T-helper 22 cell (primary cell): ENCODE data around the gene FLOT1.
"Not testable (repeated sequence)": the region's sequence is repeated elsewhere in the genome, so short reads cannot be mapped to it uniquely, and the experiment has no call there.

Source experiments
- DNase-seq: peaks from one replicate; pipeline ENCODE4 v3.0.0-alpha.2; 2020; ENCODE audit warnings: low read depth

FLOT1 gene

DNA sequence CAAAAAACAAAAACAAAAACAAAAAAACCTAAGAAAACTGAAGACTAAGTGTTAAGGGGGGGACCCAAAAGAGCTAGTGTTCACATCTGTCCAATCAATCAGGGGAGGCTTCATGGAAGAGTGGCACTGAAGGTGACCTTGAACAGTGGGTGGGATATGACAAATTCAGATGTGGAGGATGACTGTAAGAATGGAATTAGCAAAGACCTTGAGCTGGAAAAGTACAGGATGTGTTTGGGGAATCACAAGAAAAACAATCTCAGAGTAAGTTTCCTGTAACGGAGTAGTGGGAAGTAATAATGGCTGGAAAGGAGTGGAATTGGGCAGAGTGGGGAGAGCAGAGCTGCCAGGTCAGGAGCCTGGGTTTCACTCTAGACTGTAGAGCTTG is 4.8 kb upstream of the FLOT1 start:
- no peak for DNase-seq

DNA sequence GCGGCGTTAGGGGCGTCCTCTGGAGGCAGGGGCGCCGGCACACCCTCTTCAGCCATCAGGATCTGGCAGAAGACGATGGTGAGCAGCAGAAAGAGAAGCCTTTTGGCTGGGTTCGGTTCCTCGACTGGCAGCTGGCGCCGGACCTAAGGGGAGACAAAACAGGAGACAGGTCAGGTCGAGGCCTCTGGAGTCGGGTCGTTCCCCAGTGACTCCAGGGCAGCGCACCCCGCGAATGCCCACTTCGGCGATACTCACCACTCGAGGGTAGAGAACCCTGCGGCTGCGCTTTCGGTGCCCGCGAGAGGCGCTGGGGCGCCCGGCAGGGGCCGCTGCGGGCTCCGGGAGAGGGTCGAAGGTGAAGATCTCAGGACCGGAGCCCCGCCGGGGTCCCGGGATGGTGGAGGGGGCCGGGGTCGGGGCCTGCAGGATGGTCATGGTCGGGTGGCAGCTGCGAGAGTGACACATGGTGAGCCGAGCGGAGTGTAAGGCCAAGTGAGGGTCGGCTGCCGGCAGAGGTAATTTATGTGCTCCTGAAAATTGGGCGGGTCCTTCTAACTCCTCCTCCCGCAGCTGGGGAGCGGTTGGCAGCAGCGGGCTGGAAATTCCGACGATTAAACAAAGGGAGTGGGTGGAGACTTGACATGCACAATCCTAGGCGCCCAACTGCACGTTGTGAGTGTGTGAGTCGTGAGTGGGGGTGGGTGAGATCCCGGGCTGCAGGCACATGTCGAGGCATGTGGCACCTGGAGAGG is 1.7 kb upstream of the FLOT1 start, which contains the start of gene IER3:
Gene IER3 (minus strand): TSS at position 494 of the 752 bp plus-strand sequence. CDS start 29 bp downstream, at position 465.
- peak; percentile 50 for DNase-seq

DNA sequence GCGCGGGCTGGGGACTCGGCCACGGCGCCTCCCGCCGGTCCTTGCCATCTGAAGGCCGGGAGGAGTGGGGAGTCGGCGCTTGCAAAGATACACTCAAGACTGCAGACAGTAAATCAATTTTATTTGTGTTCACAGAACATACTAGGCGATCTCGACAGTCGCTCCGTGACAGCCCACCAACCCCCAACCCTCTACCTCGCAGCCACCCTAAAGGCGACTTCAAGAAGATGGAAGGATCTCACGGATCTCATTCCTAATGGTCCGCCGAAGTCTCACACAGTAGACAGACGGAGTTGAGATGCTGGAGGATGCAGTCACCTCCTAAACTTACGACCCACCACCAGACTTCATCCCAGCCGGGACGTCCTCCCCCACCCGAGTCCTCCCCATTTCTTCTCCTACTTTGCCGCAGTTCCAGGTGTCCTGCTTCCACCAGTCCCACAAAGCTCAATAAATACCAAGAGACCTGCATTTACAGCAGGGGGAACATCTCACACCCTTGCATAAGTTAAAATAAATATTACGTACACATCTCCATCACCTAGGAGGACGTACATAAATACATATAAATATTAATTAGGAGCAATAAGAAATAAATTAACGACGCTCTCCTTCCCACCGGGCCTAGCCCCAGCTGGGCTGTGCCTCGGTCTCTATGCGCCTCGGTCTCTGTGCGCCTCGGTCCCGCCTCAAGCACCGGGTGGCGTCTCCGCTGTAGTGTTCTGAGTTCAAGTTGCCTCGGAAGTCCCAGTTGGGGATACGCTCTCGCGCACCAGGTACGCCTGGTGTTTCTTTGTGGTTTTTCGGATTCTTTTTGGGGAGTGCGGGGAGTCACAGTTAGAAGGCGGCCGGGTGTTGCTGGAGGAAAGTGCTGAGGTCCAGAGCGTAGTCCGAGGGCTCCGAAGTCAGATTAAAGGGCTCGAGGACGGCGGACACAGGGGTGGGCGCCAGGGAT is 889 bp upstream of the FLOT1 start:
- DNase-seq = peak; percentile 19

DNA sequence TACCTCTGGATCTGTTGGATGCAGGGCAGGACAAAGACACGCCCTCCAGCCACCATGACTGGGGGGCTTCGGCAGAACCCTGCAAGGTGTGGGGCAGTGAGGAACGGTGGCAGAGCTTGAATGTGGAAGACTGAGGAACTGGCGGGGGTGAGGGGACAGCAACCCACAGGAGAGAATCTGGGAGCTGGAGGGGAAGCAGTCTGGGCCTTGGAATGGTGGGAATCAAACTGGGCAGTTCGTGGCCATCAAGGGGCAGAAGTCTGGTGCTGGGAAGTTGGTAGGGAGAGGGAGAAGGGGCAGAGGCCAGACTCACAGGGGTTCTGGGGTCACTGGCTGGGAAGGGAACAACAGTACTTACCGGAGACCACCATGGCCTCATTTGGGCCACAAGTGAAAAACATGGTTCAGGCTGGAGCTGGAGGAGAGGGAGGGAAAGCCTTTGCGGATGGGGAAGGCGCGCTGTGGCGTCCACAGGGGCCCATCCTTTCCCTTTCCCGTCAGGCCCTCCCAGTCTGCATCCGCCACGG is 635 bp downstream of the FLOT1 start:
- DNase-seq = no peak

DNA sequence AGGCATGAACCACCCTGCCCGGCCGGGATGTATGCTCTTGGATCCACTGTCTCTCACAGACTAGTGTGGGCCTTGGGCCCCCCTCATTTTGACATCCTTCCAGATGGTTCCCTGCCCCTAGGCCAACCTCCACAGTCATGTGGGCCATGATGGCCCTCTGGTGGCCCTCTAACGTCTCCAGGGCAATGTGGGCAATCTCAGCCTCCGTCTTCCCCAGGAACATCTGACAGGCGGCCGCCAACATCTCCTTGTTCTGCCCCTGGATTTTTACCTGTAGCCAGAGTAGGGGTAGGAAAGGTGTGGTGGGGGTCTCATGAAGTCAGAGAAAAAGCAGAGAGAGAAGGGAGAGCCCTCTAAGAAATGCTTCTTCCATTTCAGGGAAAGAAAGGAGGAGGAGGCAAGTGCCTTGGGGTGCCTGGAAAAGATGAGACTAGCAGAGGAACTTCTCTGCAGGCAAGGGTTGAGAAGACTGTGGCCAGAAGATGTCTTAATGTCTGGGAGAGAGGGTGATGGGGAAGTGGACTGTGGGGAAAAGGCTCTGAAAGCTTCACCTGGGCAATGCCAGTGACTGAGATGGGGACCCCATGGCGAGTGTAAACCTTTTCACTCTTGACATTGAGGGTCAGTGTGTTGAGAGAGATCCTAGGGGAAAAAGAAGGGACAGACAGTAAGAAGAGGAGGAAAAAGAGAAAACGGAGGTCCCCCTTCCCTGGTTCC is 1.3 kb downstream of the FLOT1 start:
- DNase-seq = no peak

DNA sequence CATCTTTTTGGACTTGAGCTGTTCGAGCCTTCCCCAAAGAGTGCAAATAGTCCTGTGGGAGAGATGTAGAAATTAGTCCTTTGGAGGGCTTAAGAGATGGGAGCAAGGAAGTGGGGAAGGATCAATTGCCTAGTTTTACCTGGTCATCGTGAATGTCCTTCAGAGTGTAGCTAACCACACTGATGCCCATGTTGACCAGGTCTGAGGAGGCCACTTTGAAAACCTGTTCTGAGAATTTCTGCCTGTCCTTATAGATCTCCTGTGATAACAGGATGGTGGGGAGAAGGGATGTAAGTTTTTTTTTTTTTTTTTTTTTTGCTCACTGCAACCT is 2.0 kb downstream of the FLOT1 start:
- DNase-seq = no peak

DNA sequence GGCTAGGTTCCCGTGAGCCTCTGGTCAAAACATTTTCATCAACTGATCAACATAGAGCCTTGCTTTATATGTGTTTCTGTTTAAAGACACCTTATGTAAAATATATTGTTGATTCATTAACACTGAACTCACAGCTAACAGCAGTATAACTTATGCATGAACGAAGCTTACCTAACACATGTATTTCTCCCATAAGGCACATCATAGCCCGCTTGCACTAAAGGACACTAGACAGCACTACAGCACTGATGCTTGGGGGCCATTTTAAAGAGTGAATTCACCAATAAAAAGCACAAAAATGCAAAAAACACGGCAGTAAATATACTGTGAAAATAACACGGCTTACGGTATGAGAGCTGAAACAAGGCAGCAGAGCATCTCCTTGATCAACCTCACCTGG is 4.0 kb downstream of the FLOT1 start:
- no peak for DNase-seq

DNA sequence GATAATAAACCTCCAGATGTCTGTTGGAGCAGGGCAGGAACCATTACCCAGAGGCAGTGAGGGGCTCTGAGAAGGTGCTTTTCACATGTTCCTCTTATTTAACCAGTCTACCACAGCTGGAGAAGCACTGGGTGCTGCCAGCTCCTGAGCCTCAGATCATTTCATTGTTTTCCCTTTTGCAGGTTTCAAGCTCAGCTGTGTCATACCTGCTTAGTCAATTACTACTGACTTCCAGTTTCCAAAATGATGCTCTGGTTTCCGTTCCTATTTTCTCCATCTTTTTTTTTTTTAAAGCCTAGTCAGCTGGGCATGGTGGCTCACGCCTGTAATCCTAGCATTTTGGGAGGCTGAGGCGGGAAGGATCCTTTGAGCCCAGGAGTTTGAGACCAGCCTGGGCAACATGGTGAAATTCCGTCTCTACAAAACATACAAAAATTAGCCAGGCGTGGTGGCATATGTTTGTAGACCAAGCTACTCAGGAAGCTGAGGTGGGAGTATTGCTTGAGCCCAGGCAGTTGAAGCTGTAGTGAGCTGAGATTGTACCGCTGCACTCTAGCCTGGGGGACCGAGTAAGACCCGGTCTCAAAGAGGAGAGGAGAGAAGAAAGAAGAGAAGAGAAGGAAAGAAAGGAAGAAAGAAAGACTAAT is 6.7 kb downstream of the FLOT1 start:
- DNase-seq = no peak

DNA sequence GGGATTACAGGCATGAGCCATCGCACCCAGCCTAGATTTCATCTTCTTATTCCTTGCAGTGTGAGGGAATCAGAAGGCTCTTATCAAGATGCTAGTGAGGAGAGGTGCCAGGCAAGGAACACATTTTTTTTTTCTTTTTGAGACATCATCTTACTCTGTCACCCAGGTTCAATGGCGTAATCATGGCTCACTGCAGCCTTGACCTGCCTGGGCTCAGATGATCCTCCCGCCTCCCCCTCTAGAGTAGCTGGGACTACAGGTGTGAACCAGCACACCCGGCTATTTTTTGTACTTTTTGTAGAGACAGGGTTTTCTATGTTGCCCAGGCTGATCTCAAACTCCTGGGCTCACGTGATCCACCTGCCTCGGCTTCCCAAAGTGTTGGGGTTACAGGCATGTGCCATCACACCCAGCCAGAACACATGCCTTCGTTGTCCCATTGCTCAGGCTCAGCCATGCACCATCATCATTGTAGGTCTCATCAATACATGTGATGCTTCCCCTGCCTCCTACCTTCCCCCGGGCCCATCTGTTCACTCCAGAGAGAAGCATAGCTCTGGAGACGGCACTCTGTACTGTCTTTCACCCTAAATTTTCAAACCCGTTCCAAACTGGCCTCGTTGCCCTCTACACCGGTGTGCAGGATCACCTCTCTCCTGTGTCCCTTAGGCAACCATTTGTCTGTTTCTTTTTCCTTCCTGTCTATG is 10.1 kb downstream of the FLOT1 start:
- no peak for DNase-seq

DNA sequence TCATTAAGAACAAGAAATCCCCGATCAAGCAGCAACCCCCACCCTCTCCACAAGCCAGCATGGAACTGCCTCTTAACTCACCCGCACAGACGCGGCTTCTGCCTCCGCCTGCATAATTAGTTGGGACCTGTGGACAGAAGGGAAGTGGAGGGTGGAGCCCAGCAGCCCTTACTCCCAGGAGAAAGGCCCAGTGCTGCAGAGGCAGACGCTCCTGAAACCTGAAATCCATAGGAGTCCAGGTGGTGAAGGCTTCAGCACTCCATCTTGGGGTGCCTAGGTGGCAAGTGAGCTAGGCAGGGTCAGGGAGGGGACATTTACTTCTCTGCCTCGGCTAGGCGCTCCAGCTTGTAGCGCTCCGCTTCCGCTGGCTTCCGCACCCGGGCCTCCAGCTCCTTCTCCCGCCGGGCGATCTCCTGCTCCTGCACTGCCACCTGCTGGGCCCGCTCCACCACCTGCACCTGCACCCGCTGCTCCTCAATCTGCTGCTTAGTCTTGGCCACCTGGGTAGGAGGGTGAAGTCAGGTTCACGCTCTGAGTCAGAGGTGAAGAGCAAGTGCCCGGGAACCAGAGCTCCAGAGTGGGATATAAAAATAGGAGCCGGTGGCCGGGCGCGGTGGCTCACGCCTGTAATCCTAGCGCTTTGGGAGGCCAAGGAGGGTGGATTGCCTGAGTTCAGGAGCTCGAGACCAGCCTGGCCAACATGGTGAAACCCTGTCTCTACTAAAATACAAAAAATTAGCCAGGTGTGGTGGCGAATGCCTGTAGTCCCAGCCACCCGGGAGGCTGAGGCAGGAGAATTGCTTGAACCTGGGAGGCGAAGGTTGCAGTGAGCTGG is 11.7 kb downstream of the FLOT1 start:
- peak; percentile 70 for DNase-seq

DNA sequence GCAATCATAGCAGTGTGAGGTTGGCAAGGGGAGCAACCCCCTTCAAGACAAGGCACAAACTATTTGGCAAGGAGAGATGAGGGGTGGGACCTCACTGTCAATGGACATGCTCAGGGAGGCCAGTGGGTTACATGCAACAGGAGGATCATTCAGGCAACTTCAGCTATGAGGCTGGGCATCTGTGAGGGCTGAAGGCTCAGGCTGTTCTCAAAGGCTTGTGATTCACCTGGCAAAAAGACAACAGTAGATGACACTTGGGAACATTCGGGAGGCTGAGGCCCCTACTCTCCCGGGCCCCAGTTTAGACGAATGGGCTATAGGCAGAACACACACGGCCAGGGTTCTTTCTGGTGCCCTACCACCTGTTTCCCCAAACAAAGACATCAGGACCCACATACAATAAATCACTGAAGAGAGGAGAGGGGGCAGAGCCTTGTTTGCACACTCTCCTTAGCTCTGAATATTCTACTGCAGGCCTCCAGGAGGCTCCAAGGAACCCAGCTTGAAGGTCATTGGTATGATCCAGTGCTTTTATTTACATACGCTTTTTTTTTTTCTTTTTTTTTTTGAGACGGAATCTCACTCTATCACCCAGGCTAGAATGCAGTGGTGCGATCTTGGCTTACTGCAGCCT is 14.4 kb downstream of the FLOT1 start:
- no peak for DNase-seq

DNA sequence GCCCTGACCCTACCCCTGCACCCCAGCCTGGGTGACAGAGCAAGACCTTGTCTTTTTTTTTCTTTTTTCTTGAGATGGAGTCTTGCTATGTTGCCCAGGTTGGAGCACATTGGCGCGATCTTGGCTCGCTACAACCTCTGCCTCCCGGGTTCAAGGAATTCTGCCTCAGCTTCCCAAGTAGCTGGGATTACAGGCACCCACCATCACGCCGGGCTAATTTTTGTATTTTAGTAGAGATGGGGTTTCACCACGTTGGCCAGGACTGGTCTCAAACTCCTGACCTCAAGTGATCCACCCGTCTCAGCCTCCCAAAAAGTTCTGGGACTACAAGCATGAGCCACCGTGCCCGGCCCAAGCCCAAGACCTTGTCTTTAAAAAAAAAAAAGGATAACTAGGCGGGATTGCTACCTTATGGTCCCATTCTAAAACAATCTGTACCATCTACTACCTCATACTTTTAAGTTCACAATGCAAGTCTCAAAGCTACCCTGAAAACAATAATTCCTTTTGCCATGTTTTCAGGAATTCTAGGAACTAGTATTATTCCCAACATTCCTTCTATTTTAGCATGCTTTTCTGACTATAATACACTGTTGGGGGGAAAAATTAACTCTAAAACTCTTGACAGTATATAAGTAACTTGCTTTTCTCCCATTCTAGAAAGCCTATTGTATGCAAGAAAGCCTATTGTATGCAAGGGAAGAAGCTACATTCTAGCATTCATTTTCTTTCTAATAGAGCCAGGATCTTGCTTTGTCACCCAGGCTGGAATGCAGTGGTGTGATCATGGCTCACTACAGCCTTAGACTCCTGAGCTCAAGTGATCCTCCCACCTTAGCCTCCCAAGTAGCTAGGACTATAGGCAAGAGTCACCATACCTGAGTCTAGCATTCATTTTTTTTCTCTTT is 15.7 kb downstream of the FLOT1 start:
- no peak for DNase-seq

DNA sequence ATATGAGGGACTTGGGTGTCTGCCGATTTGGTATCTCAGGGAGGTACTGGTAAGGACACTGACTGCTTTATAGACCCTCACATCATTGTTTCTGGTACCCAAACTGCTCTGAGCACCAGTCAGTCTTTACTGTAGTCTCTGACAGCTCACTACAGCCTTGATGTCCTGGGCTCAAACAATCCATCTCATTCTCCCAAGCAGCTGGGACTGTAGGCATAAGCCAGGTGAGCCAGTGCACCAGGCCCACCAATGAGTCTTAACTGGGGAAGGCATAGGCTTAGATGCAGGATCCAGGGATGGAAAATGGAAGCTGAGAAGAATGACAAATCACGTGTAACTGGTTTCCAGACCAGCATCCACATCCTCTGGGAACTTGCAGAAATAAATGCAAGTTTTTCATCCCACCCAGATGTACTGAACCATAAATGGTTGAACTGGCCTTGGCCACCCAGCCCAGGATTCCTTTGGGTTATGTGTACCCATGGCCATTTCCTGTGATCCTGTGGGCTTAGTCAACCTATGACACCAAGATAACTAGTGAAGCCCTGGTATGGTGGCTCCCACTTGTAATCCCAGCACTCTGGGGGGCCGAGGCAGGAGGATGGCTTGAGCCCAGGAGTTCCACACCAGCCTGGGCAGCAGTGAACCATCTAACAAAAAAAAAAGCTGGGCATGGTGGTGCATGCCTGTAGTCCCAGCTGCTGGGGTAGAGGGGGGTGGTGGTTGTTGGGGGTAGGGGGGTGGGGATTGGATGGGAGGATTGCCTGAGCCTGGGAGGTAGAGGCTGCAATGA is 16.6 kb downstream of the FLOT1 start:
- DNase-seq = no peak

DNA sequence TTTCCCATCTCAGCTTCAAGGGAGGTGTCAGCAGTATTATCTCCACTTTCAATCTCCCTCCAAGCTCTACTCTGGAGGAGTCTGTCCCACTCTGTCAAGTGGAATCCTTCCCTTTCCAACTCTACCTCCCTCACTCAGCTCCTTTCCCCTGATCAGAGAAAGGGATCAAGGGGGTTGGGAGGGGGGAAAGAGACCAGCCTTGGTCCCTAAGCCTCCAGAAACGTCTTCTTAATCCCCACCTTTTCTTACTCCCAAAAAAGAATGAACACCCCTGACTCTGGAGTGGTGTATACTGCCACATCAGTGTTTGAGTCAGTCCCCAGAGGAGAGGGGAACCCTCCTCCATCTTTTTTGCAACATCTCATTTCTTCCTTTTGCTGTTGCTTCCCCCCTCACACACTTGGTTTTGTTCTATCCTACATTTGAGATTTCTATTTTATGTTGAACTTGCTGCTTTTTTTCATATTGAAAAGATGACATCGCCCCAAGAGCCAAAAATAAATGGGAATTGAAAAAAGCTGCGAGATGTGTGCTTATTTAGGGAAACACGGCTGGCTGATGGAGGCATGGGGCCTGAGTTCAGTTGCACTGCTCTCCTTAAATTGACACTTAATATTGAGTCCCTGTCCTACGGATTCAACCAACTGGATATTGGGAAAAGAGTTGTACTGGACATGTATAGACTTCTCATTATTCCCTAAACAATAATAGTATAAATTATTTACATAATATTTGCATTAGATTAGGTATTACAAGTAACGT is 17.4 kb downstream of the FLOT1 start:
- DNase-seq = no peak

DNA sequence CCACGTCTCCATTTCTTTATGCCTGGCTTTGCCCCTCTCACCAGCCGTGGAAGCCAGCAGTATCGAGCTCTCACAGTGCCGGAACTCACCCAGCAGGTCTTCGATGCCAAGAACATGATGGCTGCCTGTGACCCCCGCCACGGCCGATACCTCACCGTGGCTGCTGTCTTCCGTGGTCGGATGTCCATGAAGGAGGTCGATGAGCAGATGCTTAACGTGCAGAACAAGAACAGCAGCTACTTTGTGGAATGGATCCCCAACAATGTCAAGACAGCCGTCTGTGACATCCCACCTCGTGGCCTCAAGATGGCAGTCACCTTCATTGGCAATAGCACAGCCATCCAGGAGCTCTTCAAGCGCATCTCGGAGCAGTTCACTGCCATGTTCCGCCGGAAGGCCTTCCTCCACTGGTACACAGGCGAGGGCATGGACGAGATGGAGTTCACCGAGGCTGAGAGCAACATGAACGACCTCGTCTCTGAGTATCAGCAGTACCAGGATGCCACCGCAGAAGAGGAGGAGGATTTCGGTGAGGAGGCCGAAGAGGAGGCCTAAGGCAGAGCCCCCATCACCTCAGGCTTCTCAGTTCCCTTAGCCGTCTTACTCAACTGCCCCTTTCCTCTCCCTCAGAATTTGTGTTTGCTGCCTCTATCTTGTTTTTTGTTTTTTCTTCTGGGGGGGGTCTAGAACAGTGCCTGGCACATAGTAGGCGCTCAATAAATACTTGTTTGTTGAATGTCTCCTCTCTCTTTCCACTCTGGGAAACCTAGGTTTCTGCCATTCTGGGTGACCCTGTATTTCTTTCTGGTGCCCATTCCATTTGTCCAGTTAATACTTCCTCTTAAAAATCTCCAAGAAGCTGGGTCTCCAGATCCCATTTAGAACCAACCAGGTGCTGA is 18.4 kb downstream of the FLOT1 start:
- DNase-seq = not testable (repeated sequence)
